ENCODE measurements around the gene LHB.

DNA sequence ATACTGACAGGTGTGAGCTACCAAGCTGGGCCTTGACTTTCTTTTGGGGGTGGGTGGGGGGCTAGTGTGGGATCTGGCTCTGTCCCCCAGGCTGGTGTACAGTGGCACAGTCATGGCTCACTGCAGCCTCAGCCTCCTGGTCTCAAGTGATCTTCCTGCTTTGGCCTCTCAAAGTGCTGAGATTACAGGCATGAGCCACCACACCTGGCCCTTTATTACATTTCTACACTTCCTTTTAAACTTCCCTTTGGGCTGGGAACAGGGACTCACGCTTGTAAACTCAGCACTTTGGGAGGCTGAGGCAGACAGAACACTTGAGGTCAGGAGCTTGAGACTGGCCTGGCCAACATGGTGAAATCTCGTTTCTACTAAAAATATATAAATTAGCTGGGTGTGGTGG, 39.8 kb downstream of the LHB start:
- TF ChIP-seq, protein P1, sequence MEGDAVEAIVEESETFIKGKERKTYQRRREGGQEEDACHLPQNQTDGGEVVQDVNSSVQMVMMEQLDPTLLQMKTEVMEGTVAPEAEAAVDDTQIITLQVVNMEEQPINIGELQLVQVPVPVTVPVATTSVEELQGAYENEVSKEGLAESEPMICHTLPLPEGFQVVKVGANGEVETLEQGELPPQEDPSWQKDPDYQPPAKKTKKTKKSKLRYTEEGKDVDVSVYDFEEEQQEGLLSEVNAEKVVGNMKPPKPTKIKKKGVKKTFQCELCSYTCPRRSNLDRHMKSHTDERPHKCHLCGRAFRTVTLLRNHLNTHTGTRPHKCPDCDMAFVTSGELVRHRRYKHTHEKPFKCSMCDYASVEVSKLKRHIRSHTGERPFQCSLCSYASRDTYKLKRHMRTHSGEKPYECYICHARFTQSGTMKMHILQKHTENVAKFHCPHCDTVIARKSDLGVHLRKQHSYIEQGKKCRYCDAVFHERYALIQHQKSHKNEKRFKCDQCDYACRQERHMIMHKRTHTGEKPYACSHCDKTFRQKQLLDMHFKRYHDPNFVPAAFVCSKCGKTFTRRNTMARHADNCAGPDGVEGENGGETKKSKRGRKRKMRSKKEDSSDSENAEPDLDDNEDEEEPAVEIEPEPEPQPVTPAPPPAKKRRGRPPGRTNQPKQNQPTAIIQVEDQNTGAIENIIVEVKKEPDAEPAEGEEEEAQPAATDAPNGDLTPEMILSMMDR (IDR thresholded peaks at IDR 0.05; ENCODE audit: insufficient read depth, low read length): no peak
- TF ChIP-seq GABPA (IDR thresholded peaks at IDR 0.05; ENCODE audit: low read depth): no peak
- TF ChIP-seq POLR2AphosphoS5 (IDR thresholded peaks at IDR 0.05; ENCODE audit: low read depth): no peak
- TF ChIP-seq SPI1 (IDR thresholded peaks at IDR 0.05; ENCODE audit: borderline replicate concordance, low read depth): no peak
